Effector memory CD4-positive, alpha-beta T cell (primary cell): Measurements from ENCODE around the gene SETBP1.

Experiments
- DNase-seq, 3 donors: peaks; one replicate each; pipeline ENCODE4 v3.0.0-alpha.2; 2020
- H3K27ac ChIP-seq: 2 replicates; pipeline ENCODE4 v1.7.0; 2013; ENCODE audit warnings: mild to moderate bottlenecking, low read length, moderate library complexity; ENCODE audit not compliant: insufficient read depth, poor library complexity, severe bottlenecking
- H3K27me3 ChIP-seq: replicated peaks from 2 replicates; pipeline ENCODE4 v1.7.0; 2013; ENCODE audit warnings: mild to moderate bottlenecking, low read length; ENCODE audit not compliant: insufficient read depth, control insufficient read depth, poor library complexity, severe bottlenecking
- H3K36me3 ChIP-seq: 2 replicates; pipeline ENCODE4 v1.7.0; 2013; ENCODE audit warnings: mild to moderate bottlenecking, low read length, moderate library complexity; ENCODE audit not compliant: control insufficient read depth, insufficient read depth
- H3K4me1 ChIP-seq: 2 replicates; pipeline ENCODE4 v1.7.0; 2013; ENCODE audit warnings: low read length, mild to moderate bottlenecking; ENCODE audit not compliant: control insufficient read depth, insufficient read depth, poor library complexity, severe bottlenecking
- H3K4me3 ChIP-seq: 2 replicates; pipeline ENCODE4 v1.7.0; 2013; ENCODE audit warnings: low read length, low read depth, mild to moderate bottlenecking; ENCODE audit not compliant: insufficient read depth, poor library complexity, severe bottlenecking
- H3K9me3 ChIP-seq: 2 replicates; pipeline ENCODE4 v1.7.0; 2013; ENCODE audit warnings: mild to moderate bottlenecking, low read length, moderate library complexity; ENCODE audit not compliant: control insufficient read depth

The SETBP1 gene

GRCh38 chr18:44876024-44876423 lies 195.3 kb downstream of the SETBP1 start:
- Histone ChIP-seq H3K9me3 (no peaks in the 10 kb centered on the region), H3K4me1 (no peaks in the 10 kb centered on the region), H3K27ac (no peak overlapping the region), H3K4me3 (no peak overlapping the region), H3K27me3 (no peaks in the 10 kb centered on the region), H3K36me3 (no peaks in the 10 kb centered on the region)
- no peak for DNase-seq

- no peak for DNase-seq
- Histone ChIP-seq H3K36me3 (no peaks in the 10 kb centered on the region), H3K27me3 (no peaks in the 10 kb centered on the region), H3K4me3 (no peak overlapping the region), H3K9me3 (no peaks in the 10 kb centered on the region), H3K4me1 (no peaks in the 10 kb centered on the region), H3K27ac (no peak overlapping the region)
Measured at GRCh38 chr18:44876755-44877154, 196.1 kb downstream of the SETBP1 start.

- H3K9me3 ChIP-seq, result no peaks in the 10 kb centered on the region
- no peaks in the 10 kb centered on the region for H3K4me1 ChIP-seq
- H3K27ac ChIP-seq, result no peak overlapping the region
- H3K4me3 ChIP-seq, result no peak overlapping the region
- H3K36me3 ChIP-seq, result no peaks in the 10 kb centered on the region
- no peaks in the 10 kb centered on the region for H3K27me3 ChIP-seq
- no peak for DNase-seq
Measured at GRCh38 chr18:44878335-44878734, 197.6 kb downstream of the SETBP1 start.

- H3K9me3 ChIP-seq, result no peaks in the 10 kb centered on the region
- no peak for DNase-seq
- no peaks in the 10 kb centered on the region for H3K4me1 ChIP-seq
- H3K36me3 ChIP-seq, result no peaks in the 10 kb centered on the region
- no peak overlapping the region for H3K27ac ChIP-seq
- no peaks in the 10 kb centered on the region for H3K27me3 ChIP-seq
- no peak overlapping the region for H3K4me3 ChIP-seq
Measured at GRCh38 chr18:44880170-44880569, 199.5 kb downstream of the SETBP1 start.

GRCh38 chr18:44881461-44882162 lies 200.9 kb downstream of the SETBP1 start:
- H3K4me1 ChIP-seq, result no peaks in the 10 kb centered on the region
- DNase-seq, result no peak
- H3K4me3 ChIP-seq, result no peak overlapping the region
- no peaks in the 10 kb centered on the region for H3K36me3 ChIP-seq
- no peak overlapping the region for H3K27ac ChIP-seq
- no peaks in the 10 kb centered on the region for H3K9me3 ChIP-seq
- no peaks in the 10 kb centered on the region for H3K27me3 ChIP-seq

GRCh38 chr18:44882163-44882868 lies 201.6 kb downstream of the SETBP1 start:
- Histone ChIP-seq H3K27me3 (no peaks in the 10 kb centered on the region), H3K36me3 (no peaks in the 10 kb centered on the region), H3K4me1 (no peaks in the 10 kb centered on the region), H3K27ac (no peak overlapping the region), H3K9me3 (no peaks in the 10 kb centered on the region), H3K4me3 (no peak overlapping the region)
- DNase-seq, result no peak

GRCh38 chr18:44883671-44884070 lies 203.0 kb downstream of the SETBP1 start:
- Histone ChIP-seq H3K4me3 (no peak overlapping the region), H3K4me1 (no peaks in the 10 kb centered on the region), H3K36me3 (no peaks in the 10 kb centered on the region), H3K9me3 (no peaks in the 10 kb centered on the region), H3K27me3 (no peaks in the 10 kb centered on the region), H3K27ac (no peak overlapping the region)
- no peak for DNase-seq

- Histone ChIP-seq H3K9me3 (no peaks in the 10 kb centered on the region), H3K4me1 (no peaks in the 10 kb centered on the region), H3K4me3 (no peak overlapping the region), H3K27ac (no peak overlapping the region), H3K36me3 (no peaks in the 10 kb centered on the region), H3K27me3 (no peaks in the 10 kb centered on the region)
- no peak for DNase-seq
Measured at GRCh38 chr18:44884431-44884830, 203.7 kb downstream of the SETBP1 start.

- H3K9me3 ChIP-seq, result no peaks in the 10 kb centered on the region
- H3K27ac ChIP-seq, result no peak overlapping the region
- H3K4me3 ChIP-seq, result no peak overlapping the region
- no peaks in the 10 kb centered on the region for H3K4me1 ChIP-seq
- no peaks in the 10 kb centered on the region for H3K27me3 ChIP-seq
- H3K36me3 ChIP-seq, result no peaks in the 10 kb centered on the region
- no peak for DNase-seq
Measured at GRCh38 chr18:44885507-44885906, 204.8 kb downstream of the SETBP1 start.

GRCh38 chr18:44887227-44887631 lies 206.5 kb downstream of the SETBP1 start:
- Histone ChIP-seq H3K4me1 (no peaks in the 10 kb centered on the region), H3K4me3 (no peak overlapping the region), H3K27me3 (no peaks in the 10 kb centered on the region), H3K9me3 (no peaks in the 10 kb centered on the region), H3K36me3 (no peaks in the 10 kb centered on the region), H3K27ac (no peak overlapping the region)
- no peak for DNase-seq
